Epidermal melanocyte (primary cell): ENCODE measurements around the gene MGAT4A.
A peak's percentile ranks its signal among the peaks of the same experiment; 100 is the strongest.
"Not testable (repeated sequence)": the region's sequence is repeated elsewhere in the genome, so short reads cannot be mapped to it uniquely, and the experiment has no call there.

ENCODE experiments used
- DNase-seq: peaks from one replicate; pipeline ENCODE4 v3.0.0; 2011; ENCODE audit warnings: low spot score; ENCODE audit not compliant: insufficient read length

Gene MGAT4A

GRCh38 chr2:98759827-98760625 lies 29.1 kb upstream of the MGAT4A start:
- no peak for DNase-seq

GRCh38 chr2:98759338-98759737 lies 28.4 kb upstream of the MGAT4A start:
- DNase-seq = no peak

GRCh38 chr2:98757904-98758421 lies 27.0 kb upstream of the MGAT4A start:
- DNase-seq = peak; percentile 53

GRCh38 chr2:98753801-98754200 lies 22.9 kb upstream of the MGAT4A start:
- no peak for DNase-seq

DNA sequence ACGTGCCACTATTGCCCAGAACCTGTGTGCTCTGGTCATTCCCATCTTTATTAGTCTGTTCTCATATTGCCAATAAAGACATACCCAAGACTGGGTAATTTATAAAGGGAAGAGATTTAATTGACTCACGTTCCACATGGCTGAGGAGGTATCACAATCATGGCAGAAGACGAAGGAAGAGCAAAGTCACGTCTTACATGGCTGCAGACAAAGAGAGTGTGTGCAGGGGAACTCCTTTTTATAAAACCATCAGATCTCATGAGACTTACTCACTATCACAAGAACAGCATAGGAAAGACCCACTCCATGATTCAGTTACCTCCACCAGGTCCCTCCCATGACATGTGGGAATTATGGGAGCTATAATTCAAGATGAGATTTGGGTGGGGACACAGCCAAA lies 21.8 kb upstream of the MGAT4A start:
- DNase-seq = not testable (repeated sequence)

DNA sequence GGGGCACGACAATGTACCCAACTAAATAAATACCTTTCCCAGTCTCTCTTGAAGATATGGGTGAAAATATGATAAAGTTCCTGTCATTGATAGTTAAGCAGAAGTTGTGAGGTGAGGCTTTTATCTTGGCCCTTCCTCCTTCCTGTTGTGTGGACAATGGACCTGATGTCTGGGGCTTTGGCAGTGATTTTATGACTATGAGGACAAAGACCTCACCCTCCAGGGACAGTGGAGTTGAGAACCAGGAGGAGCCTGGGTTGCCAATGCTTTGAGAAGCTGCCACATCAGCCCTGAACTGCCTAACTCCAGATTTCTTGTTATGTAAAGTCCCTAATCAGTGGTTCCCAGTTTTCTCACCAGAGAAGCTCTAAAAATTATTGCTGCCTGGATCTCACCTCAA lies 20.8 kb upstream of the MGAT4A start:
- no peak for DNase-seq

DNA sequence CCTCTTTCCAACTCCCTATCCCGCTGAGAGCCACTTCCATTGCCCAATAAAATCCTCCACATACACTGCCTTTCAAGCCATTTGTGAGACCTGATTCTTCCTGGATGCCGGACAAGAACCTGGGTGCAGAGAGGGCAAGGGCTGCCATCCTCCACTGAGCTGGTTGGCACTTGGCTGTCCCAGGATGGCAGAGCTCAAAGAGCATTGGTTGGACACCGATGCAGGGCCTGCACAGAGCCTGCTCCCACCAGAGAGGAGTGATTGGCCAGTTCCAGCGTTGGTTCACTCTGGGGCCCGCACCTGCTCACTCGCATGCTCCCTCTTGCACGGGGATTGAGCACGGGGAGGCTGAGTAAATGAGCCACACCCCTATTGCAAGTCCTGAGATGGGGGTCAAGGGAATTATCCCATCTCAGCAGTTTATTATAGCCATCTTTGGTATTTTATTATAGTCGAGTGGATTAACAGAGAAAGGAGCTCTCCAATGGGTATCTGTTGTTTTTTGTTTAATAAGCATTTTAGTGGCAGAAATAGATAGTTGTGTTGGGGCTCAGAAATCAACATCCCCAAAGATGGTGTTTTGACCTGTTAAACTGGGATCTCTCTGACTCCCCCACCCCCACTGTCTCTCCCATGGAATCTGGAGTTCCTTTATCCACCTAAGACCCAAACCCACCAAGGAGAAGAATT lies 19.8 kb upstream of the MGAT4A start:
- no peak for DNase-seq

- no peak for DNase-seq
These were observed 18.1 kb upstream of the MGAT4A start for GRCh38 chr2:98749066-98749450.

DNA sequence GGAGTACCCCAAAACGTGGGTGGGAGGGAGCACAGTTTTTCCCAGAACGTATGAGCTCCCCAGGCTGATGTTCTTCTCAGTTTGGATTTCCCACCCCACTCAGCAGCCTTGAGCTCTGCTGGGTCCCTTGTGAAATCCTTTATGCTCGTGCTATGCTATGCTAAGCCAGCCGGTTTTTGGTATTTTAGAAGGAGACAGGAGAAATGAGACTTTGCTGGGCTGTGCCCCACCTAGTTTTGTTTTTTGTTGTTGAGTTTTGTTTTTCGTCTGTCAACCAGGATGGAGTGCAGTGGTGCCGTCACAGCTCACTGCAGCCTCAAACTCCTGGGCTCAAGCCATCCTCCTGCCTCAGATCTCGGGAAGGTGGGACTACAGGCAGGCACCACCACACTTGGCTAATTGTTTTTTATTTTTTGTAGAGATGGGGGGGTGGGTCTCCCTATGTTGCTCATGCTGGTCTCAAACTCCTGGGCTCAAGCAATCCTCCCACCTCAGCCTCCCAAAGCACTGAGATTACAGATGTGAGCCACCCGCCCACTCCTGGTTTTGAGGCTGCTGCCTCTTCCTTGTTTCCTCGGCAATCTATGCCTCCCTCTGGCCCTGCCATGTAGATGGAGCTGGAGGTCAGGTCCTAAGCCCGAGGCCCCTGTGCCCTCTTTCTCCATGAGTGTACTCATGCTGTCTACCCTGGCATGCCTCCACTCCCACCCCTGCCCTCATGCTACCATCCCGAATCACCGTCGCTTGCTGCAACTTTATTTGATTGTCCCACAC lies 17.5 kb upstream of the MGAT4A start:
- no peak for DNase-seq

GRCh38 chr2:98747888-98748287 lies 17.0 kb upstream of the MGAT4A start:
- no peak for DNase-seq

DNA sequence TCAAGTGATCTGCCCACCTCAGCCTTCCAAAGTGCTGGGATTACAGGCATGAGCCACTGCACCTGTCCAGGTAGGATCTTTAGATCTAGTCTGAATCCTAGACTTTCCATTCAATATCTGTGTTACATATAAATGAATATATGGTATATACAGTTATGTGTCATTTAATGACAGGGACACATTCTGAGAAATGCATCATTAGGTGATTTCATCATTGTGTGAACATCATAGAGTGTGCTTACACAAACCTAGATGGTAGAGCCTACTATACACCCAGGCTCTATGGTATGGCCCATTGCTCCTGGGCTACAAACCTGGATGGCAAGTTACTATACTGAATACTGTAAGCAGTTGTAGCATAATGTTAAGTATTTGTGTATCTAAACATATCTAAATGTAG lies 15.5 kb upstream of the MGAT4A start:
- no peak for DNase-seq

DNA sequence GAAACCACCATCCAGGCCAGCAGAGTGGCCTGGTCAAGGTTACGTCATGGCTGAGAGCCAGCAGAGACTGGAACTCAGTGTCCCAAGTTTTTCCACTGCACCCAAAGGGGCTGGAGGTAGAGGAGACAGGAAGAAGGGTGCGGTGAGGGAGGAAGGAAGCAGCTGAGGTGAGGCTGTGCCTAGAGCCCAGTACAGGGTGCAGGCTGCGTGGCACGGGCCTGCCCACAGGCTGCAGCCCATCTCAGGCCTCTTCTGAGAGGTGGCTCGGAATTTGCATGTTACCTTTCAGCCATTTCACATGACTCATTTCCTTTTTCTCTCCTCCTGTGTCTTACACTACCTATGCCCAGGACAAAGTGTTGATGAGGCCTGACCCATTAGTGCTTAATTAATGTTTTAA lies 13.7 kb upstream of the MGAT4A start:
- no peak for DNase-seq

- no peak for DNase-seq
These were observed 12.9 kb upstream of the MGAT4A start for GRCh38 chr2:98743835-98744234.

DNA sequence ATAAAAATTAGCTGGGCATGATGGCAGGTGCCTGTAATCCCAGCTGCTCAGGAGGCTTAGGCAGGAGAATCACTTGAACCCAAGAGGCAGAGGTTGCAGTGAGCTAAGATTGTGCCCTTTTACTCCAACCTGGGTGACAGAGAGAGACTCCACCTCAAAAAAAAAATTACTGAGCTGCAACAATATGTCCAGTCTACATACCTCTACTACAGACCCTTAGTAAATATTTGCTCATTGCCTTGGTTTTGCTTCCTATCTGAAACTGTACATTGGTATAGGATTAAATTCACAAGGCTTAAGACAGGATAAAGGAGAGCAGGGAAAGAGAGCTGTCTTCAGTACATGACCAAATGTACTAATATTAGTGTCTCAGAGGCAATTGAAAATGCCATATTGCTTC lies 8.1 kb upstream of the MGAT4A start:
- DNase-seq = no peak

DNA sequence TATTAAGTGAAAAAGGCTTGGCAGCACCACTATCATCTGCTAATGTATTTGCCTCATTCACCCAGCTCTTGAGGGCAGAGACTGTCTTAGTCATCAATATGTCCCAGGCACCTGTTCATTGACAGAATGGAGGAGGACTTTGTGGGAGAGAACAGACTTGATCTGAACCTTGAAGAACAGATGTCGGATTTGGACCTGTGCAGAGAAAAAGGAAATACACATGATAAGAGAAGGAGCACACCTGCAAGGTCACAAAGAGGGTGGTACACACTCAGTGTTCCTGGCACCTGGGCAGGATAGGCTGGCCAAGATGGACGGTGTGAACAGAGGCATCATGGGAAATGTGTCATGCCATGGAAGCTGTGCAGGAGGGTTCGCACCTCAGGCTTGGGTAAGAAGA lies 7.4 kb upstream of the MGAT4A start:
- no peak for DNase-seq

DNA sequence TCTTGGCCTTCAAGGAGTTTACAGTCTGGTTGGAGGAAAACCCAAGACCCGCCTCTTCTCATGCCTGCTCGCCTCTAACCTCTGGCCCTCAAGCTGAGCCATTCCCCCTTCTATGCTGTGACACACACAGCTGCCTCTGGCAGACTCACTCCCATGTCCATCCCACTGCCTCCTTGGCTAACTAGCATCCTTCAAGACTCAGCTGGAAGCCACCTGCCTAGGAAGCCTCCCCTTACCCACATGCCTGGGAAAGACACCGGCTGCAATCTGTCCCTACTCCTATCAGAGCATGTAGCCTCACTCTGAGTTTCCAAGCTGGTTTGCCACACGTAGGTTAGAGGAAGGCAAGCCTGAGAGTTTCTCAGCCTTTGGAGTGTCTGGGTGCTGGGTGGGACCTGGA lies 6.9 kb upstream of the MGAT4A start:
- DNase-seq = no peak

GRCh38 chr2:98736464-98736889 lies 5.5 kb upstream of the MGAT4A start:
- no peak for DNase-seq

DNA sequence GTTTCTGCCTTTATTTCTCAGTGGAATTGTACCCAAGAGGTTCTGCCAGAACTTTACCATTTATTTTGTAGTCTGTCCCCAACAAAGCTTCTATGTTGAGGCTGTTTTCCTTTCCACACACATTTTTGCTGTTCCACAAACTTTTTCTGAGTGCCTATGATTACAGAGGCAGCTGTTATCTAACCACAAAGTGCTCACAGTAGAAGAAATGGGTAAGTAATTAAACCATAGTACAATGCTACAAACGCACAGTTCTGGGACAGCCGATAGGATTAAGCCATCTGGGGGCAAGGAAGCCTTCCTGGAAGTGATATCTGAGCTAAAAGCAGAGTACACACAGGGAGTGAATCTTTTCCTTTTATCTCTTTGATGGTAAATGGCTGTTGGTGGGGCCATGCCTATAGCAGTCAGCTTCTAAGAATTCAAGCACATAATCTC lies 3.9 kb upstream of the MGAT4A start:
- no peak for DNase-seq

DNA sequence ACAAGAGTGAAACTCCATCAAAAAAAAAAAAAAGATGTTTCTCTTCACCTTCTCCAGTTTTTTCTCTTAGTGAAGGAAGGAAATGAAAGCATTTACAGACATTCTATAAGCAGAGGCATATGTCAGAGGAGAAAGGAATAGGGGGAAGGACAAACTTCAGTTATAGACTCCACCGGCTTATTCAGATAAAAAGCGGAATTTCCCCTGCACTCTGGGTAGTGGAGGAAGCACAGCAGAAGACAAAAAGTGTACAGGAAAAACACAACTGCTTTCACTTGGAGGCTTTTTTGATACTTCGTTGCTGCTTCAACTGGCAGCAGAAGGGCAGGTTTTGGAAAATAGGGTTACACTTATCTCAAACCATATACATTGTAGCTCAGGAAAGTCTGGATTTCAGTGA lies 3.2 kb upstream of the MGAT4A start:
- no peak for DNase-seq

GRCh38 chr2:98732430-98733051 lies 1.6 kb upstream of the MGAT4A start:
- DNase-seq = no peak

DNA sequence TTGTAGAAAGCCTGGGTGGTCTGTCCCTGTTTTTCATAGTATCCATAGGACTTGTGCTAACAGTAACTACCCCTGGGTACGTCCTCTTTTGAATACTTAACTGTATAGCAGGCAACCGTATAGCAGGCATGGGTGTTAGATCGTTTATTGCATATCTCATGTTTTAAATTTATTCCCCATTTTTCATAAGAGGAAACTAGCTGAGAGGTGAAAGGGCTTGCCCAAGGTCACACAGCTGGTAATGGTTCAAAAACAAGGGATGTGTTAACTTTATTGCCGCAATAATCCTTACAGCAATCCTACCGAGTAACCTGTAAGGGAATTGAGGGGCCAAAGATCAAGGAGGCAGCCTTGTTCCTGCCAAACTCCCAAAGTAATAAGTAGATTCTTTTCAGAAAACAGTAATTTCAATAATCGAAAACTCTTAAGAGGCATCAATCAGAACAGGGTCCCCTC lies 990 bp upstream of the MGAT4A start:
- DNase-seq = no peak

- DNase-seq = peak; percentile 56
These were observed 258 bp downstream of the MGAT4A start for GRCh38 chr2:98730707-98731040.
